NCI-H1436 (cell line): Measurements from ENCODE around the gene LRMDA.

Source experiments
- DNase-seq: peaks from one replicate; lab custom pipeline; 2025; lab: John Stamatoyannopoulos, UW

The LRMDA gene

DNA sequence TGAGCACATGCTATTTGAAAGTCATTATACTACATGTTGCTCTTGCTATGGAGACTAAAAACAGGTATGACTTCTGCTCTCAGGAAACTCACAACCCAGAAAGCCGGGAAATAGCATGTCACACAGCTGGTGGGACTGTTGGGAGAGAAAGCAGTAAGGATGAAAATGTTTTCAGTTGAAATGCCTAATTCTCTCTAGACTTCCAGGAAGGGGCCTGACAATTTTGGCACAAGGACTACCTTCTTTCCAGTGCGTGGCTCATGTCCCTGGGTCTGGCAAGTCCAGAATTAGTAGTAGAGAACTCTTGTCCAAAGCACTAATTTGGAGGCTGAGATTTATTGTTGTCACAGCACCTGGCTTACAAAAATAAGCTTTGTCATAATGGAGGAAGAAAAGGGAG is 567.6 kb downstream of the LRMDA start:
- DNase-seq, result no peak

DNA sequence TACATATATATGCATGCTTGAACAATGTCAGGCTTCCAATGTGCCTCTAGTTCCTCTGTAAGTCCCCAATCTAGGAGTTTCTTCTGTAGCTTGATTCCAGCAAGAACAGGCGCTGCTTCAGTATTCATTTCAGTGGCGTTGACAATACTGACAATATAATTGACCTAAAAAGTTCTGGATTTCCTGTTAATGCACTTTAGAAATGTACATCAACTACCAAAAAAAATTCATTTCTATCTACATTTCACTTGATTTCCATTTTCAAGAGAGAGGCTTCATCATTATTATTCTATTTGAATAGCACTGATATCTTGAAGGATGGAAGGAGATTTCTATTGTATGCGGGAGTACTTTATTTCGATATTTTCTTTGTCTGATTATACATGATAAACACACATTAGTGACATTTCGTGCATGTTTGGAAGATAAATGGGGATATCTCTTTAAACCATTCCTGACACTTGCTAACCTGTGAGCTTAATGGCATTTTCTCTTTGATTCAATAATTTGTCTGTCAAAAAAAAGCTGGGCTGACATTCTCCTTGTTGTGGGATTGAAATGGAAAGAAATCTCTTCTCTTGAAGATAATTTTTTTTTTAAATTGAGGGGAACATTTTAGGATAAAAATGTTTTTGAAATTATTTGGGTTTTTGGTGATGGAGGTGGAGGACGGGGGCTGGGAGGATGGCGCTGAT is 568.2 kb downstream of the LRMDA start:
- no peak for DNase-seq

DNA sequence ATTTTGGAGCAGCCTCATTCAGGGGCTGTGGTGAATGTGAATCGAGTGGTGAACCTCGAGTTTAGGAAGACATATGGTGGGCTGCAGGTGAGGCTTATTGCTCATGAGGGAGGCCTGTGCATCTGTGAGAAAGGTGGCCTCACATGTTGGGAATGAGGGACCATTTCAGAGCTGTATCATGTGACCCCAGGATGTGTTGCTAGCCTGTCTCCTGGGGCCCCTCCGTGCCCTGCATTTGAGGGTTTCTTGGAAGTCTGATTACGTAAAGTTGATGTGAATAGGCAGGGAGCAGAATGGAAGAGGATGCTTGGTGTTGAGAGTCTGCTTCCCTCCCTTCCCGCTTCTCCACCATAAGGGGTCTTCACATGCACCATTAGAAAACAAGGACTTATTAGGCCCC is 569.1 kb downstream of the LRMDA start:
- no peak for DNase-seq

DNA sequence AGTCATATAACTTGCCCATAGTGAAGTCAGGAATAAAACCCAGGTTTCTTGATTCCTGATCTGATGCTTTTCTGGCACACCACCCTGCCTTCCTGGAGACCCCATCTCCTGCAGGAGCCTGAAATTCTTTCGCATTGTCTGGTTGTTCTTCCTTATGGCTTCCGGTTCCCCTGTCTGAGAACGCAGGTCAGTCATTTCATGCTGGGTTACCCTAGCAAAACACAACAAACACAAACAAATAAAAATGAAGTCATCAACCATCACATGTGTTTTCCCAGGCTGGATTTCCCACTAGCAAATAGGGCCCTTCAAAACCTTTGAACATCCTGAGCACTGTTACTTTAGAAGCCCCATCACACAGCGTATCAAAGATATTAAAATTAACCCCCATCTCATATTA is 569.6 kb downstream of the LRMDA start:
- no peak for DNase-seq

DNA sequence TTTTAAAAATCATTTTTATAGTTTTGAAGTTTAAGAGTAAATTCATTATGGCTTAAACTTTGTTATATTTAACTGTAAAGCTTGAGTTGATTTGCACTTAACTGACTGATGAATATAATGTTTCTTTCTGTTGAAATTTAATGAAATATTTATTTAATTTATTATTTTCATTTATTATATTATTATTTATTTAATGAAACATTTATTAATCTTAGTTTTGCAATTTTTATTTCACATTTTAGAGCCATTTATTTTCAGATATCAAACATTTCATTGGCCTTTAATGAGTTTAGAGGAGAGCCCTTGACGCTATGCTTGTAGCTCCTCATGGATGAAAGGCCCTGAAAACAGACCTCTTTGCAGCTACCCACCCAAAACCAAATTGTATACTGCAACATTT is 570.0 kb downstream of the LRMDA start:
- no peak for DNase-seq

DNA sequence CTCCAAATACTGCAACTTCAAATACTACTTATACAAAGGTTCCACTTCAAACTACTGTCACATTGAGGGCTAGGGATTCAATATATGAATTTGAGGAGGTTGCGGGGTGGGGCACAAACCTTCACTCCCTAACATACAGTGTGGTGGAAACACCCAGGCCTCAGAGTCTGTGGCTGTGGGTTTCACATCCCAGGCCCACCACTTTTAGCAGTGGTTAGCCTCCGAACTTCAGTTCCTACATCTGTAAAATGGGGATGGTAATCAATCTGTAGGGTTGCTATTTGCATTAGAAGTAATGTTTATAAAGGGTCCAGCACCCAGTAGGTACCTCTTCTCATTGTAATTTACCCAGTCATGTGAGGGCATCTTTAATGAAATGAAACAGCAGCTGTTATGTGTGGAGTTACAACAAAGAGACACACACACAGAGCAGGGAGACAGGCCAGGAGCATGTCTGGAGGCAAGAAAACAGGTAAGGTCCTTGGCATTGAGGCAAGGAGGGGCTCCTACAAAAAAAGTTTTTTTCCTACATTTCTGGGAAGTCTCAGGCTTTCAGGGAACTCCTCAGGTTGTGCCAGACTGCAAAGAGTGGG is 570.9 kb downstream of the LRMDA start:
- no peak for DNase-seq

DNA sequence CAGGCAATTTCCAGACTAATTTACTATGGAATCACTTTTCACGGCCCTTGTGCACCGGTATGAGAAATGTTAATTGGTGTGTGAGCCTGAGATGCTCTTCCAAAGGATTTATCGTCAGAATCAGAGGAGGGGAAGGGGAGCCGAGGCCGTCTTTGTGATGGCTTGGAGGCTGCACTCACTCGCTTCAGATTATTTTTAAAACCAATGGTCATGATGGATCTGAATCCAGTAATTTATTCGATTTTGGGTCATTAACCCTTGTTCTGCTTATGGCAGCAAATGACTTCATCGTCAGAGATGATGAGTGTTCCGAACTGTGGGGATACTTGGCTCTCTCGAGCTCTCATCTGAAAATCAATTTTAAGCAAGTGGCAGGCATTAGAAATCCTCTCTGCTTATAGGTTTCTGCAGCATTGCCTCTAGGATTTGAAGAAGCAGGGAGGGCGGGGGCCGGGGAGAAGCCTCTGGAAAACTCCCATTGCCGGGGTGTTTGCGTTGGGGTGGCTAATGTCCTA is 576.3 kb downstream of the LRMDA start:
- DNase-seq, result no peak

DNA sequence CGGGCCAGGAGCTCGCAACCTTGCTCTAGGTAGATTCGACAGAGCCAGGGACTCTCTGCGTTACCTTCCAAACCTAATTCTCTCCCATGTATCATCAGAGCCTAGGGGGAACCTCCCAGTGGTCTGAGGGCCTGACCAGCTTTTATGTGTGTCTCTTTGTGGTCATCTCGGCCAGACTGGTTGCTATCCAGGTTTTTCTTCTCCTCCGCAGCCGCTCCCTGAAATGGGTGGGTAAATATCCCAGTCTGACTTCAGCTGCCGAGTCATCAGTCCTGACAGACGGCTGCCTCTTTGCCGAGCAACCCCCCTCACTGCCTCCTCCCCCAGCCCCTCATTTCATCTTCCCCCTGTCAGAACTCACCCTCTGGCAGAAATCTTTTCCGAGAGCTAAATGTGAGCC is 578.1 kb downstream of the LRMDA start:
- no peak for DNase-seq

DNA sequence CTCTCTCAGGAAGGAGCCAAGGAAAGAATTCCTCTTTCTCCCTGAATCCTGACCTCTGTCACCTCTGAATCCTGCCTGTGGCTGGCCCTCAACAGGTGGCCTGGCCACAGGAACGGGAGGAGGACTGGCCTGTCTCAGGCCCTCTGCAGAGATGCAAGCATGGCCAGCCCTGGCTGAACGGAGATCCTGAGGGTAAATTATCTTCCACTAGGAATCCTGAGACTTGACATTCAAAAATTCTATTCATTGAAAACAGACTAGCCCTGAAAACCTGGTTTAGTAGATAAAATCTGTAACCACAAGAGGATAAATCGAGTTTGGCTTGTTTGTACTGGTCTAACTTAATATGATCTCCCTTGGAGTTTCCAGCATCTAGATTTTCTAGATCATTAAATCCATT is 579.3 kb downstream of the LRMDA start:
- no peak for DNase-seq

DNA sequence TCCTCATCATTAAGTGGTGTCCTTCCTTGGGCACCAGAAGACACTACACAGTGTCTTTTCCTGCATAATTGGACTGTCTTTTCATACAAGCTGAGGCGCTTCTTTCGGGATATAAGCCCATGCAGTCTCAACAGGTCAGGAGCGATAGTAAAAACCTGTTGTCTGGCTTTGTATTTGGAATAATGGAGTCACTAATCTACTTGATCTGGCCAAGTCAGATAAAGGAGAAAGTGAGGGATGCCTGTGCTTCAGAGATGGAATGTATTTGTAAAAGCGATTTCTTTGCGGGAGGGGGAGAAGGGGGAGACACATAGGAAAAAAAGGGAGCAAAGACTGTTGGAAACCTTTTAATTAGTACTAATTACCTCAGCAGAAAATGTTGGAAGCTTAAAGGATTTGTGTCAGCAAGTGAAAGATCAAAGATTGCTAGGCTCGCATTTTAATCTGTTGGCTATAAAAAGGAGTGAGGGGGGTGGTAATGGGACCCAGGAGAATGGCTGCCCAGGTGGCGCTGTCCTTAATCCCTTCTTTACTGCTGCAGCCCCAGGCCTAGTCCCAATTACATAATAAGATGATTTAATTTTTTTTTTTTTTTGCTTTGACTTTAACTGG is 581.4 kb downstream of the LRMDA start:
- DNase-seq, result no peak

DNA sequence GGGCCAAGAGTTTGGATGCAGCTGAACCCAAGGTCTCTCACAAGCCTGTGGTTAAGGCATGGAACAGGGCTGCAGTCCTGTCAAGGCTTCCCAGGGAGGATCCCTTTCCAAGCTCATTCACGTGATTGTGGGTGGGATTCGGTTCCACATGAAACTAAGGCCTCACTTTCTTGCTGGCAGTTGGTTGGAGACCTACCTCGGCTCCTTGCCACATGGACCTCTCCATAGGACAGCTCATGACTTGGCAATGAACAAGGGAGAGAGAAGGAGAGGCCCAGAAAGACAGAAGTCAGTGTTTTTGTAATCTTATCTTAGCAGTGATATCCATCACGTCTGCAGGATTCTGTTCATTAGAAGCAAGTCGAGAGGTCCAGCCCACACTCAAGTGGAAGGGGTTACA is 583.8 kb downstream of the LRMDA start:
- no peak for DNase-seq

DNA sequence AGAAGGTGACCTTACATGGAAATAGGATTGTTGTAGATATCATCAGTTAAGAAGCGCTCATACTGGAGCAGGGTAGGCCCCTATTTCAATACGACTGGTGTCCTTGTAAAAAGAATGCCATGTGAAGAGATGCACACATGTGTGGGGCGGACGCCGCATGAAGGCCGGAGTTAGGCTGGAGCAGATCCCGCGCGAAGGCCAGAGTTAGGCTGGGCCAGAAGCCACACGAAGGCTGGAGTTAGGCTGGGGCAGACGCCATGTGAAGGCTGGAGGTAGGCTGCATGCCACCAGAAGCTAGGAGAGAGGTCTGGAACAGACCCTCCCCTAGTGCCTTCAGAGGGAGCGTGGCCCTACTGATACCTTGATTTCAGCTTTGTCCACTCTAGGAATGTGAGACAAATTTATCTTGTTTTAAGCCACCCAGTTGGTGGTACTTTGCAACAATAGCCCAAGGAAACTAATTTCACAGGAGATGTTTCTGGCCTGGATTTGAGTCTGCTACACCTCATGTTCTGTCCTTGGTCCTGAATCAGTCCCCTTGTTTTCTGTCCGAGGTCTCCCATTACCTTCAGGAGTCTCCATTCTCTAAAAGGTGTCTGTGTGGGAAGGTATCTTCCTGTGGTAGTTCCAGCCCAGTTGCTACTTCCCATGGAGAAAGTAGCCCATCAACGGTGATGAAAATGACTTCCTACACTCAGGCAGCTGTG is 585.8 kb downstream of the LRMDA start:
- DNase-seq, result no peak

DNA sequence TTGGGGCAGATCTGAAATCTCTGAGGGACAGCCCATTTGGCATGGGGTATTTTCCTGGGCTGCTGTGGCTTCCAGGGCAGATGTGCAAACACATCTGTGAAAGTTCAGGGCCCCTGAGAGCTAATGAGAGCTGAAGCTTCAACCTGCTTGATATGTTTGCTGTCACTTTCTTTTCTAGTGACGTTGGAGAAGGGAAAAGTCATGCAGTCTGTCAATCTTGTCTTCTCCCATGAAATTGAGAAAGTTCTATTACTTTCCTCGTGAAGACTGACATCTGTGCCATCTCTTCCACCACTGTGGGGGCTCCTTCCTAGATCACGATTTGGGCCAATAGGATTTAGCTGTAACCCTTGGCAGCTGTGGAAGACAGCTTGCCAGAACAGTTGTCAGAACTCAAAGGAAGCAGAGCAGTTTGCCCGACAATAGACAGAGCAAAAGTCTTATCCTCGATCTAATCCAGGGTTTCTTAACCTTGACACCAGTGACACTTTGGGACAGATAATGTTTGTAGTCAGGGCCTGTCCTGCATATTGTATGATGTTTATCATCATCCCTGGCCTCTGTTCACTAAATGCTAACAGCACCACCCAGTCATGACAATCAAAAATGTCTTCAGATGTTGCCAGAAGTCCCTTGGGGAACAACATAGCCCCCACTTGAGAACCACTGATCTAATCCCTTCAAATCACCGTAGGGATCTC is 586.5 kb downstream of the LRMDA start:
- DNase-seq, result no peak

DNA sequence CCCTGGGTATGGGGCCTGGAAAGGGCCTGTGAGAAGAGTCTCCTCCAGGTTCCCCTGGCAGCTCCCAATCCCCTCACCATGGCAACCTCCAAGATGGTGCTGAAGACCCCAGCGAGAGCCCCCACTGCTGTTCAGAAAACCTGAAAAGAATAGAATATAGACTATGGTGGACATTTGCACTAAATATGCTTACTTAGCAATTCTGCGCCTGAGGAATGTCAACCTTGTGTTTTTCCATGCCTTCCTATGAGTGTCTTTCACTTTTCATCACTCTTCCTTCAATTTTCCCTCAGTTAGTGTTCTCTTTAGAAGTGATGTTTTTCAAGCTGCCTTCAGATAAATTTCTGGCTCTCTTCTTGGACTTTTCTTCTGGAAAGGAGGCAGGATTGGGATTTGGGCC is 589.2 kb downstream of the LRMDA start:
- DNase-seq, result no peak

DNA sequence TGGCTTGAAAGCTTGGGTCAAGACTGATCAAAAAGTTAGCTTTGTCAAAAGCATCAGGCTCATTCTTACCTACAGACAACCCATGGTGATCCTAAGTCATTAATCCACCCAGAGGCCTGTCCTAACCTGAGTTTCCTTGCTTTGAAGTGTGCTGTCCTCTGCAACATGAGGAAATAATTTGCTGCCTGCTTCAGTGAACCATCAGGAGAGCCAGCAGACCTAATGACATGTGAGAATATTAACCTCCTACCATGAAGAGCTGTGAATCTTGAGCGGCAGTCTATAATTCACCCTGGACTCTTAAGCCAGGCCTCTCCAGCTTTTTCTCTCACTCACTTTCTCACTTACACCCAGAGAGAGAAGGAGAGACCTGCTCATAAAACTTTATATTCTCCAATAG is 590.0 kb downstream of the LRMDA start:
- DNase-seq, result no peak

DNA sequence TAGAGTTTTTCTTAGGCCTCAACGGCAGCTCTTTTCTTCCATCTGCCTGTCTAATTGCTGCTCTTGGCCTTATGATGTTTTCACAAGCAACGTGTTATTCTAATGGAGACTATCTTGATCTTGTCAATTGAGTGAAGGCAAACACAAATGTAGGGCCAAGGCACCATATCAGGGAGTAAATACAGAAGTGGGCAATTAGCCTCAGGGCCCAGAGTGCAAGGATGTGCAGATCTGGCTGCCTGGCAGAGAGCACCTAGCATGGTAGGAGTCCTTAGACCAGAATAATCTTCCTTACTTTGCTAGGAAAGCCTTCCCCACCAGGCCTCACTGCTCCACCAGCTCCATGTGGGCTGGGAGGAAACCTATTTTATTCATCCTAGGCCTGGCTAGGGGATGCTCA is 590.9 kb downstream of the LRMDA start:
- no peak for DNase-seq

DNA sequence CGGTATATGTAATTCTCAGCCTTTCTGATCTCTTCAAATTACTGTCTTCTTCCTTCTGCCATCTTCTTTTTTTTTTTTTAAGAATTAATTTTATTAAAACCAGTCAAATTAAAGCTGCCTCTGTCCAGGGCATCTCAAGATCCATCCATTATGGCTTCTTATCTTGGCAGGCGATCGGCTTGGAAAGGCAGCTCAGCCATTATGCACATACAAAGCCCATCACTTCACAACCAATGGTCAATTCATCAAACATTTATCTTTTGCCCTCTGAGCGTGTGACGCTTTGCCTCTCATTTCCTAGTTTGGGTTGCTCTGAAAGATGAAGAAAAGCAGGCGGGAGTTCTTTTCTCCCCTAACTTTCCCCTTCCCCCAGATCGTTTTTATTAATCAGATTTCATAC is 591.6 kb downstream of the LRMDA start:
- no peak for DNase-seq

DNA sequence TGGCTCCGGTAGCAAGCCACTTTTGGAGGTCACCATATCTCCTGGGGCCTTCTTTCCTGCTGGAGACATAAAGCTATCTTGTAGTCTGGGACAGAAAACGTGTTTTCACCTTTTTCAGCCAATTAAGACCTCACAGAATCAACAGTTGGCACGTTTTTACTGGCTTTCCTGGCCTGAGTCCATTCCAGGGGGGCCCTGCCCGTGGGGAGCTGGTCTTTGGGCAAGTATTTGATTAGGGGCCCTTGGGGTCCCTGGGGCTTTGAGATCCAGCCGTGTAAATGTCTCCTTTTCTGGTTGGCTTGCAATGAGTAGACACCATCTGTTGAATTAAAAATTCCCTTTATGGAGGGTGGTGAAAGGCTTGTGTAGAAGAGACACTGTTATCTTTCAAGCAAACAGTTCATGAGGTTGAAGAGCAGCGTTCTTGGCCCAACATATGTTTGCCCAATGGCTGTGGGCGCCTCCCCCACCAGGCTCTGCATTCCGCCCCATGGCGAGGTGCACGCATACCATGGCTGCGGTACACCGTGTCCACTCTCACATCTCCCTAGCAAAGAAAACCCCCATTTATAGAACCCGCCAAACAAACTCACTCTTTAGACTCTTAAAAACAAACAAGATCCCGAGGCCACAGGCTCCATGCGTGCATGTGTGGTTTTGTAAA is 593.2 kb downstream of the LRMDA start:
- DNase-seq, result no peak

DNA sequence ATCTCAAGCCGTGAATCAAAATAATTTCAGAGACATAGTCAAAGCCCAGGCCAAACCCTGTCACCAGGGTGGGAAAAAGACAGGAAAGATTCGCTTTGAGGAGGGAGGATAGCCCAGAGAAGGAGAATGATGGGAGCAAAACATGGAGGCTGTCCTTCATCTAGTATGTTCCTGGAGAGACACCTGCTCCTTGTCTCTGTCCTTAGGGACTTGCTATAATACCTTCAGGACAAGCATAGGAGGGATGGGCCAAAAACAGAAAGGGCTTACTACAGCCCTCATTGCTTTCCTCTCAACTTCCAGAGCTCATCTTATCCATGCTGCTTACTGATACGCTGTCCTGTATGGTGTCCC is 593.7 kb downstream of the LRMDA start:
- no peak for DNase-seq

DNA sequence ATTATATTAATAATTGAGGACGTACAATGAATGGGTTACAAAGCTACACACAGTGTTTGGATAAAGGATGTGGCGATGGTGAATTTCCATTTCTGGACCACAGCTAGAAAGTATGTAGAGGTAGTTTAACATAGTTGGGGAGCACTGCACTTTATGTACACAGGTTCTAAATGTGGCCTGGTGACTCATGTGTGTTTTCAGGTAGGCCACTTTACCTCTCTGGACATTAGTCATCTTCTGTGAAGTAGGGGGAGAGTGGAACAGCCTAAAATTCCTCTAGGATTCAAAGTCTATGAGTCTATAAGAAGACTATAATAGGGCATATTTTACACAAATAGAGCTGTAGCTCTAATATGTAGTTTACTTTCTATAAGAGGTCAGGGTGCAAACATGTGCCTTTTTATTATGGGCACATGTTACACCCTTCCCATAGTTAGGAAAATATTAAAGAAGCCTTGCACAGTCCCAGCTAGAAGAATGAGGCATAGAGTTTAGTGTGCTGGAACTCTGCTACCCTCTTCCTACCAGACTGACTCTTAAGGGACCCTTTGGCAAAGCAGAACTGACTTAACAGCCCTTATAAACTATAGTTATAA is 594.9 kb downstream of the LRMDA start:
- DNase-seq, result no peak

DNA sequence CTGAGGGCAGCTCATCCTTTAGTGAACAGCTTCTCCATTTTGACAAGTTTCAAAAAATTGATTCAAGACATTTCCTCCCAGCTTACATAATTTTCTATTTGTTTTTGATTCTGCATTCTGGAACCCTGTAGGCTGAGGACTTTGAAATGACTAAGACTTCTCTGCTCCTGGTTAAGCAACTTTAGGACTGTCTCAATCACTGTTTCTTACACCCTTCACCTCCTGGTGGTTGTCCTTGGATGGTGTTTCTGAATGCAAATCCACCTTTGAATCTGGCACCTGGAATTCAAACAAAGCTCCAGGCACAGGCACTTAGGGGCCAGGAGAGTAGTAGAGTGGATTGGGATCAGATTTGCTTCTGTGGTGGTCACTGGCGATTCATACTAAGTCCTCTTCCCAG is 595.5 kb downstream of the LRMDA start:
- no peak for DNase-seq

DNA sequence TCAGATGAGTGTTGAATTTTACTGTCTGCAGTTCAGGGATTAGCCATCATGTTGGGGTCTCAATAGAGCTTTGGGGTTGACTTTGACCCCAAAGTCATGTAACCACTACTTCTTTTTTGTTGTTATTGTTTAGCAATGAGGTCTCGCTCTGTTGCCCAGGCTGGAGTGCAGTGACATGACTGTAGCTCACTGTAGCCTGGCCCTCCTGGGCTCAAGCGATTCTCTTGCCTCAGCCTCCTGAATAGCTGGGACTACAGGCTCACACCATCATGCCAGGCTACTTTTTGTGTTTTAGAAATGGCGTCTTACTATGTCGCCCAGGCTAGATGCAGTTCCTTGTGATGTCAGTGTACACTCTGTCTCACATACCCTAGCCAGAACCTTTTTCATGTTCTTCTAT is 598.4 kb downstream of the LRMDA start:
- DNase-seq, result no peak
